ENCODE measurements around the gene TSHZ1. TPM values are rescaled to one million over a fixed set of nuclear protein-coding genes. Genes with fewer than 3 reads are reported as not detected.

Gene TSHZ1
- total RNA-seq, 1 donor from 2014 or later = 1.3 TPM

DNA sequence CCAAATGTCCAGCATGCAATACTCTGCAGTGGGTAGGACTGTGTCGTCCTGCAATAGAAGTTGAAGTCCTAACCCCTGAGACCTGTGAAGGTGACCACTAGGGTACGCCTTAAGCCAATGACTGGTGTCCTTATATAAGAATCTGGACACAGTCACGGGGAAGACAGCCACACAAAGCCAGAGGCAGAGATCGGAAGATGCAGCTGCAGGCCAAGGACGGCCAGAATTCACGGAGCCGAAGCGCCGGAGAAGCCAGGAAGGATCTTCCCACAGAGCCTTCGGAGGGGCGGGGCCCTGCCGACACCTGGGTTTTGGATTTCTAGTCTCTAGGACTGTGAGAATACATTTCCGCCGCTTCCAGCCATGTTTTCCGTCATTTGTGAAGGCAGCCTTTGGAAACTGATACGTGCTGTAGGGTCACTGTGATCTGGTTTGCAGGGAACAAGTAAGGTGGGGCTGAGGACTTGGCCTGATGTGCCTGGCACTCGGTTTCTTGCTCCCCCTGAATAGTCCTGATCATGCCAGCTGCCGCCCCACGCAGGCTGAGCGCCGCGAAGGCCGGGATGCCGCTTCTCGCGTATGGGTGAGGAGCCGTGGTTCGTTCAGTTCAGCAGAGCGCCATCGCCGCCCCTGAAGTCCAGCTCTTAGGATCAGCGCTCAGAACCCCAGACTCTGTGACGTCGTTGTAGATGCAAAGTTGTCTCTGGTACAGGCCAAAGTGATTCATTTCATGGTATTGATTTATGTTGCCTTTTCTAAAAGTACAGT, 40.4 kb upstream of the TSHZ1 start:
- TF ChIP-seq CTCF (IDR thresholded peaks at IDR 0.05; ENCODE audit: insufficient read depth, low read length, severe bottlenecking) = no peak
- DNase-seq (ENCODE audit: low read depth) (no peak), FAIRE-seq (no peak)
- H3K4me3 ChIP-seq (ENCODE audit: low read depth, low read length) = no peak overlapping the region
- H3K27me3 ChIP-seq (ENCODE audit: control insufficient read depth, insufficient read depth, low read length) = peaks cover 1% of the 10 kb centered on the region
- no peaks in the 10 kb centered on the region for H3K36me3 ChIP-seq (ENCODE audit: control insufficient read depth, insufficient read depth, low read length)

- Histone ChIP-seq H3K27me3 (ENCODE audit: control insufficient read depth, insufficient read depth, low read length) (peaks cover 1% of the 10 kb centered on the region), H3K36me3 (ENCODE audit: control insufficient read depth, insufficient read depth, low read length) (no peaks in the 10 kb centered on the region), H3K4me3 (ENCODE audit: low read depth, low read length) (no peak overlapping the region)
- DNase-seq (ENCODE audit: low read depth) (no peak), FAIRE-seq (no peak)
- no peak for TF ChIP-seq CTCF (IDR thresholded peaks at IDR 0.05; ENCODE audit: insufficient read depth, low read length, severe bottlenecking)
Observed at GRCh38 chr18:75170916-75171315, 39.7 kb upstream of the TSHZ1 start.

DNA sequence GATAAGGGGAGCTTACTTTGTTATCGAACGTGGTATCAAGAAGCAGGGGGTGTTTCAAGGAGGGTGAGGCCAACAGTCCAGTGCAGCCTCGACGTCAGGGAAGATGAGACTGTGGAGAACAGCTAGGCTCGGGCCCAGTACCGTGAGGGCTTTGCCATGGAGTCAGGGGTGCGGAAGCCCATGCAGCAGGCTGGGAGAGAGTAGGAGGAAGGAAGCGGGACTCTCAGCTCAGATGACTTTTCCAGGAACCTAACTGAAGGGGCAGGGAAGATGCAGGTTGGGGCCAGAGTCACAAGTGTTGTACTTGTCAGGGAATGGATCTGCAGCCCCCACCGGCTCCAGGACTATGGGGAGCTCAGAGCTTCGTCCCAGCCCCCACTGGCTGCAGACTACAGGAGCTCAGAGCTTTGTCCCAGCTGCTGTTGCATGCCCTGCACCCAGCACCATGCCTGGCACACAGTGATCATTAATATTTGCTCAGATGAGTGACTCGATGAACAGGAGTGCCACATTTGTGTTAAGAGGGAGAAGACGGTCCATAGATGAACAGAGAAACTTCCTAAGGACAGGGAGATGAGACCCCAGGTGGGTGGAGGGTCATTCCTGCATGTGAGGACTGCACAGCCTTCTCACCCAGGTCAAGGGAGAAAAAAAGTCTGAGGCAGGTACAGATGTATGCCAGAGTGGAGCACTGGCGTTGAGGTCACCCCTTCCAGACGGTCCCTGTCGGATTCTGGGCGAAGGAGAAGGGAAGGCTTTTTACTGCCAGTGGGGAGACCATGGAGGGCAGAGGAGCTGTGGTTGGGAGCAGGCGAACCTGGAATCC, 38.1 kb upstream of the TSHZ1 start:
- DNase-seq (ENCODE audit: low read depth) (no peak), FAIRE-seq (peak; percentile 58)
- Histone ChIP-seq H3K4me3 (ENCODE audit: low read depth, low read length) (no peak overlapping the region), H3K27me3 (ENCODE audit: control insufficient read depth, insufficient read depth, low read length) (no peaks in the 10 kb centered on the region), H3K36me3 (ENCODE audit: control insufficient read depth, insufficient read depth, low read length) (no peaks in the 10 kb centered on the region)
- no peak for TF ChIP-seq CTCF (IDR thresholded peaks at IDR 0.05; ENCODE audit: insufficient read depth, low read length, severe bottlenecking)

GRCh38 chr18:75173125-75173432, 37.5 kb upstream of the TSHZ1 start:
- H3K36me3 ChIP-seq (ENCODE audit: control insufficient read depth, insufficient read depth, low read length) = no peaks in the 10 kb centered on the region

DNA sequence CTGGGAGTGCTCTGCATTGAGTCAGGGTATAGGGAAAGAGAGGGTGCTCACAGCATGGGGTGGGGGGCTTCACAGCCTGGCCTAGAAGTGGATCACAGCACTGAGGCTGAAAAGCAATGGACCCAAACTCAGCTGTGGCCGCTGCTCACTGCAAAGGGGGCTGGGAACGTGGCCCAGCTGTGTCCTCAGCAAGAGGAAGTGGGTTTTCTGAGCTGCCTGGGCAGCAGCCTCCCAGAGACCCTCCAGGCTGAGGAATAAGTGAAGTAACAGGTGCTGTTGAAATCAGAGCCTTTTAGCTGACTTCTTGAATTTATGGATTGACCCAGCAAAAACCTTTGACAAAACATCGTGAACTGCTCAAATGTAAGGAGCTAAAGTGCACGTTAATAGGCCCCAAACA, 36.9 kb upstream of the TSHZ1 start:
- H3K36me3 ChIP-seq (ENCODE audit: control insufficient read depth, insufficient read depth, low read length) = no peaks in the 10 kb centered on the region
- DNase-seq (ENCODE audit: low read depth) (no peak), FAIRE-seq (no peak)
- no peak for TF ChIP-seq CTCF (IDR thresholded peaks at IDR 0.05; ENCODE audit: insufficient read depth, low read length, severe bottlenecking)
- H3K27me3 ChIP-seq (ENCODE audit: control insufficient read depth, insufficient read depth, low read length) = no peaks in the 10 kb centered on the region
- H3K4me3 ChIP-seq (ENCODE audit: low read depth, low read length) = no peak overlapping the region

More at GRCh38 chr18:75173125-75173432, 37.5 kb upstream of the TSHZ1 start:
- no peak for TF ChIP-seq CTCF (IDR thresholded peaks at IDR 0.05; ENCODE audit: insufficient read depth, low read length, severe bottlenecking)
- Histone ChIP-seq H3K27me3 (ENCODE audit: control insufficient read depth, insufficient read depth, low read length) (no peaks in the 10 kb centered on the region), H3K4me3 (ENCODE audit: low read depth, low read length) (no peak overlapping the region)
- no peak for DNase-seq (ENCODE audit: low read depth)
- no peak for FAIRE-seq
